ENCODE data around the gene C2CD4B. TPM values are rescaled to one million over a fixed set of nuclear protein-coding genes. Genes with fewer than 3 reads are reported as not detected.

C2CD4B gene, protein sequence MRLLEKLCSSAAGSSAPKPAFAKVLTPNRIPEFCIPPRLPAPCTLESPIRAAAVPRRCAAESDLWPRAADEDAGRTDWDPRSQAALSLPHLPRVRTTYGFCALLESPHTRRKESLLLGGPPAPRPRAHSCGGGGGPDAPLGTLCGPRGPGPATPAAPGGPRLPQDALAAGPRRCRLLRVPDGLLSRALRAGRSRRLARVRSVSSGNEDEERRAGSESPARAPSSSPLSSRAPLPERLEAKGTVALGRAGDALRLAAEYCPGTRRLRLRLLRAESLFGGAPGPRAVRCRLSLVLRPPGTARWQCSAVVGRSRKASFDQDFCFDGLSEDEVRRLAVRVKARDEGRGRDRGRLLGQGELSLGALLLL
- 0.29 TPM in 1 of 2 replicates, not detected in the other for polyA plus RNA-seq

DNA sequence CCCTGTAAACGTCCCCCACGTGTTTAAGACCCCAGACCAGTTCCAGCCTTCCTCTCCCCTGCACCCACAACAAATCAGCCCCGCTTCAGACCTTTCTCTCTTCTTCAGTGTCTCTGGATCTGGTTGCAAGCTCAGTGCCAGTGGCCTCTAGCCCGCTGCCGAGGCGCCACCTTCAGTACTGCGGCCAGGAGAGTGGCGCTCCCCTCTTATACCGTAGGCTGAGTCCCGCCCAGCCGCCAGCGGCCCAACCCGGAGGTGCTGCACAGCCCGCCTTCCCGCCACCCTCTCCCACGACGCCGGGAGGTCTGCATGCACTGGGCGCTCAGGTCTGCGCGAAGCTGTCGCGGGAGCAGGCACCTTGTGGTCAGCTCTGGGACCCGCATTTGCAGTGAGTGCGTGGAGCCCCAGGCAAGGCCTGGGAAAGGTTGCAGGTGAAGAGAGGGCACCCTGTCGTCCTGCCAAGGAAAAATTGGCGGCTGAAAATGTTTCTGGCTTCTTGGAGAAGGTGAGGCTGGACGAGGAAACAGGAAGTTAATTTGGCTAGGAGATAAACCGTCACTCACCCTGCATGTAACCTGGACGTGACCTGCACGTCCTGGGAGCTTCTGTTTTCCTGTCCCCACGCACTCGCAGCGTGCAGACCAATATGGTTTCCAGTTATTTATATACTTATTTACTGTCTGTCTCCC, at the start of gene C2CD4B:
C2CD4B (minus strand) TSS at position 182 of the 689 bp plus-strand sequence. CDS start 301 bp downstream, outside the sequence.

Other genes starting within 250 kb of the C2CD4B start
- 26.6 and 35.4 TPM in 2 replicates for gene VPS13C, start 104.8 kb downstream of the C2CD4B start, polyA plus RNA-seq
- gene C2CD4A, start 98.3 kb downstream of the C2CD4B start, polyA plus RNA-seq = not detected in 2 replicates
- 6.8 and 7.4 TPM in 2 replicates for gene TLN2, start 225.3 kb upstream of the C2CD4B start, polyA plus RNA-seq

All from Purkinje cell (primary cell).